ENCODE measurements around the gene MCCC1.
"Not testable (repeated sequence)": the region's sequence is repeated elsewhere in the genome, so short reads cannot be mapped to it uniquely, and the experiment has no call there.

MCCC1 gene

GRCh38 chr3:183044547-183045229, 54.6 kb downstream of the MCCC1 start:
- no peak for DNase-seq (ENCODE audit: low spot score)

GRCh38 chr3:183038757-183039156, 60.5 kb downstream of the MCCC1 start:
- DNase-seq (ENCODE audit: low spot score), result no peak

GRCh38 chr3:183038221-183038620, 61.1 kb downstream of the MCCC1 start:
- no peak for DNase-seq (ENCODE audit: low spot score)

GRCh38 chr3:183033746-183034145, 65.5 kb downstream of the MCCC1 start:
- DNase-seq (ENCODE audit: low spot score), result no peak

GRCh38 chr3:183032880-183033555, 66.3 kb downstream of the MCCC1 start:
- DNase-seq (ENCODE audit: low spot score), result no peak

GRCh38 chr3:183031826-183032225, 67.5 kb downstream of the MCCC1 start:
- DNase-seq (ENCODE audit: low spot score), result no peak

- DNase-seq (ENCODE audit: low spot score), result no peak
These were observed 70.9 kb downstream of the MCCC1 start for GRCh38 chr3:183028416-183028815.

- DNase-seq (ENCODE audit: low spot score), result no peak
These were observed 72.0 kb downstream of the MCCC1 start for GRCh38 chr3:183027276-183027675.

GRCh38 chr3:183022936-183023516, 76.3 kb downstream of the MCCC1 start:
- no peak for DNase-seq (ENCODE audit: low spot score)

GRCh38 chr3:183018421-183019192, 80.7 kb downstream of the MCCC1 start:
- DNase-seq (ENCODE audit: low spot score), result no peak

- no peak for DNase-seq (ENCODE audit: low spot score)
These were observed 84.1 kb downstream of the MCCC1 start for GRCh38 chr3:183015185-183015584.

GRCh38 chr3:183013856-183014255, 85.4 kb downstream of the MCCC1 start:
- DNase-seq (ENCODE audit: low spot score), result no peak

GRCh38 chr3:183013074-183013473, 86.2 kb downstream of the MCCC1 start:
- DNase-seq (ENCODE audit: low spot score), result no peak

GRCh38 chr3:183008800-183009199, 90.5 kb downstream of the MCCC1 start:
- no peak for DNase-seq (ENCODE audit: low spot score)

- DNase-seq (ENCODE audit: low spot score), result no peak
These were observed 91.0 kb downstream of the MCCC1 start for GRCh38 chr3:183008303-183008702.

- no peak for DNase-seq (ENCODE audit: low spot score)
These were observed 92.8 kb downstream of the MCCC1 start for GRCh38 chr3:183006396-183007002.

GRCh38 chr3:182999767-183000166, 99.5 kb downstream of the MCCC1 start:
- no peak for DNase-seq (ENCODE audit: low spot score)

- not testable (repeated sequence) for DNase-seq (ENCODE audit: low spot score)
These were observed 105.7 kb downstream of the MCCC1 start for GRCh38 chr3:182993486-182994201.

- no peak for DNase-seq (ENCODE audit: low spot score)
These were observed 109.7 kb downstream of the MCCC1 start for GRCh38 chr3:182989566-182989965.

GRCh38 chr3:182986021-182986420, 113.3 kb downstream of the MCCC1 start:
- DNase-seq (ENCODE audit: low spot score), result no peak

- DNase-seq (ENCODE audit: low spot score), result no peak
These were observed 115.4 kb downstream of the MCCC1 start for GRCh38 chr3:182983876-182984275.

GRCh38 chr3:182981038-182981380, 118.3 kb downstream of the MCCC1 start:
- DNase-seq (ENCODE audit: low spot score), result no peak
